Measurements from ENCODE around the gene ELMOD1.

Gene ELMOD1

DNA sequence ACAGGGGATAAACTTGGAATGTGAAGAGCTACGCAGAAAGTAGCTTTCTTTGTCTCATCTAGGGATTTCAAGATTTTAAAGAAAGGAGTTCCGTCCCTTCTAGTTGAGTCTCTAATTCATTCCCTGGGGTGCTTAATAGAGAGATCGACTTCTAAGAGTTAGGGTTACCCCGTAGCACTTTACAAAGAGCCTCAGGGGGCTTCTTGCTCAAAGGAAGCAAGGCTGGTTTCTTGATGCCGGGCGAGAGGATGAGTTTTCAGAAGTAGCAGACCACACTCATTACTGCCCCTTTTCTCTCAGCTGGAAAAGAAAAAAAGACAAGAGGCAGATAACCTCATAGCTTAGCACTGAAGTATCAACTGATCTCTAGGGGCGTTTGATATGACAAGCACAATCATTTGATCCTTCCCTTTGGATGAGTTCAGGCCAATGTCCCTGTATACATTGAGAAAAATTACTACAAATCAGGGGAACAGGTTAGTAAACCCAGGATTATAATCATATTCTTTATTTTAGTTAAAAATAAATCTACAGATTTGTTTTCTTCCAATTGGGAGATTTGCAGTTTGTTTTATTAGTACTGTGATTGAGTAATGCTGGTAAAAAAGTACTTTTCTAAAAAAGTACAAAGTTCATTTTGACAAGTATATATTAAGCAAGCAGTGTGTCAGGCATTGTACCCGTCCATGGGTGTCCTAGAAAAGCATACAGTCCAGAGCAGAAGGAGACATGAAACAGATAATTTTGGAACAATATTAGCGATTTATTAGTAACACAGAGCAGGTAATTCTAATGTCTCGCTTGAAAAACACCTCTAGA lies 18.7 kb downstream of the ELMOD1 start:
- DNase-seq (ENCODE audit: low read depth), result no peak
- TF ChIP-seq CTCF (IDR thresholded peaks at IDR 0.05; ENCODE audit: low read depth, low read length, missing control alignments), result no peak
- H3K4me3 ChIP-seq (ENCODE audit: low read depth, low read length), result no peak overlapping the region
- in situ Hi-C loops (cut with HindIII; ENCODE audit: low sequenced_read_pairs), result no loop called here

- DNase-seq (ENCODE audit: low read depth), result no peak
- in situ Hi-C loops (cut with HindIII; ENCODE audit: low sequenced_read_pairs), result no loop called here
- TF ChIP-seq CTCF (IDR thresholded peaks at IDR 0.05; ENCODE audit: low read depth, low read length, missing control alignments), result no peak
- H3K4me3 ChIP-seq (ENCODE audit: low read depth, low read length), result no peak overlapping the region
Measured at GRCh38 chr11:107612445-107612844, 21.5 kb downstream of the ELMOD1 start.

- H3K4me3 ChIP-seq (ENCODE audit: low read depth, low read length), result no peak overlapping the region
- peak; percentile 4 for DNase-seq (ENCODE audit: low read depth)
- TF ChIP-seq CTCF (IDR thresholded peaks at IDR 0.05; ENCODE audit: low read depth, low read length, missing control alignments), result no peak
- in situ Hi-C loops (cut with HindIII; ENCODE audit: low sequenced_read_pairs), result loop anchor here (5.0 kb wide), 1 partner anchor 32 kb away; no protein-coding TSS in a partner anchor
Measured at GRCh38 chr11:107619926-107620325, 29.0 kb downstream of the ELMOD1 start.

- in situ Hi-C loops (cut with HindIII; ENCODE audit: low sequenced_read_pairs), result no loop called here
- TF ChIP-seq CTCF (IDR thresholded peaks at IDR 0.05; ENCODE audit: low read depth, low read length, missing control alignments), result no peak
- no peak for DNase-seq (ENCODE audit: low read depth)
- no peak overlapping the region for H3K4me3 ChIP-seq (ENCODE audit: low read depth, low read length)
Measured at GRCh38 chr11:107621081-107621480, 30.1 kb downstream of the ELMOD1 start.

- DNase-seq (ENCODE audit: low read depth), result no peak
- TF ChIP-seq CTCF (IDR thresholded peaks at IDR 0.05; ENCODE audit: low read depth, low read length, missing control alignments), result no peak
- no peak overlapping the region for H3K4me3 ChIP-seq (ENCODE audit: low read depth, low read length)
- in situ Hi-C loops (cut with HindIII; ENCODE audit: low sequenced_read_pairs), result no loop called here
Measured at GRCh38 chr11:107623183-107623582, 32.2 kb downstream of the ELMOD1 start.

DNA sequence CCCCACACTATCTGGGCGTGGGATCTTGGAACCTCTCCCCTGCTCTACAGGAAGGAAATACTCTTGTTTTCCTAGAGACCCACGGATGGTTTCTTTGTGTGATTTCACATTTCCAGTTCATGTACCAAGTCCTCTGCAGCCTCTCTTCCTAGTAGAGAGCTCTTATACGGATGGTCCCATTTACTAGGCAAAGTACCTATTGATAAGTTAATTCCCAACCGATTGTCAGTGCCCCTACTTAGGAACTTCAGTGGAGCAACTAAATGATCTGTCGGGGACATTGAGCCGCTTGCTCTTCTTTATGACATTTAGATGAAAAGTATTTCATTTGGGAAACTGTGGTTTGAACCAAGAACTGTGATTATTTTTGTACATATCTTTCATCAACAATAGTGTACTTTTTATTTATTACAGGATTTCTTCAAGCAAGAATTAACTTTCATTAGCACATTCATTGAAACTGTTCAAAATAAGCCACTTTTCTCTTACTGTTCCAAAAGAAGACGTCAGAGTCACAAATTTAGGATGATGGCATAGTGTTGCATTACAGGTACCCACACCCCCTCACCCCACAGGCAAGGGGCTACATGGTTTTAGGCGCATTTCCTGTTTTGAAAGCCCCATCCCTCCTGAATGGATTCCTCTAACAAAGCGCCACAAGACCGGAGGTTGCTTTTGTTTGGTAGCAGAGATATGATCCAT lies 34.2 kb downstream of the ELMOD1 start:
- TF ChIP-seq CTCF (IDR thresholded peaks at IDR 0.05; ENCODE audit: low read depth, low read length, missing control alignments), result no peak
- no peak for DNase-seq (ENCODE audit: low read depth)
- H3K4me3 ChIP-seq (ENCODE audit: low read depth, low read length), result no peak overlapping the region
- in situ Hi-C loops (cut with HindIII; ENCODE audit: low sequenced_read_pairs), result no loop called here

Measured in astrocyte of the cerebellum (primary cell).